ENCODE measurements around the gene TMEM170A.
"Not testable (repeated sequence)": the region's sequence is repeated elsewhere in the genome, so short reads cannot be mapped to it uniquely, and the experiment has no call there.

Gene TMEM170A

GRCh38 chr16:75457485-75458021 lies 6.9 kb downstream of the TMEM170A start:
- in situ Hi-C loops (cut with HindIII; ENCODE audit: low sequenced_read_pairs): no loop called here

GRCh38 chr16:75456971-75457370 lies 7.5 kb downstream of the TMEM170A start:
- in situ Hi-C loops (cut with HindIII; ENCODE audit: low sequenced_read_pairs): no loop called here

DNA sequence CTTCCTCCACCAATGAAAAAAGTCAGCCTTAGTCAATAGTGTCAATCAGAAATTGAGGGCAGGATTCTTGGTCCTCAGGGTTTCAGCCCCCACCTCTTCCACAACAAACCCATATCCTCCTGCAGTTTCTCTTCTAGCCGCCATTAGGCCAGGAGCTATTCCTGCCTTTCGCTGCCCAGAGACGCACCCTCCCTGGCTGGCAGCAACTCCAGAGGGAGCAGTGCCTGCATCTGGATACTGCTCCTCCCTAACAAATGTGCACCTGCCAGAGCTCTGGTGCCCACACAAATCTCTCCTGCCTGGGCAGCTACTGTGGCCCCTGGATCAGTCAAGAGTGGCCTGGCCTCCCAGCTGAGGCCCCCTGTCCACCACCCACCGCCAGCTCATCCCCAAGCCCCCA lies 8.0 kb downstream of the TMEM170A start:
- in situ Hi-C loops (cut with HindIII; ENCODE audit: low sequenced_read_pairs): not testable (repeated sequence)

- in situ Hi-C loops (cut with HindIII; ENCODE audit: low sequenced_read_pairs): no loop called here
Measured at GRCh38 chr16:75455677-75456076, 8.8 kb downstream of the TMEM170A start.

DNA sequence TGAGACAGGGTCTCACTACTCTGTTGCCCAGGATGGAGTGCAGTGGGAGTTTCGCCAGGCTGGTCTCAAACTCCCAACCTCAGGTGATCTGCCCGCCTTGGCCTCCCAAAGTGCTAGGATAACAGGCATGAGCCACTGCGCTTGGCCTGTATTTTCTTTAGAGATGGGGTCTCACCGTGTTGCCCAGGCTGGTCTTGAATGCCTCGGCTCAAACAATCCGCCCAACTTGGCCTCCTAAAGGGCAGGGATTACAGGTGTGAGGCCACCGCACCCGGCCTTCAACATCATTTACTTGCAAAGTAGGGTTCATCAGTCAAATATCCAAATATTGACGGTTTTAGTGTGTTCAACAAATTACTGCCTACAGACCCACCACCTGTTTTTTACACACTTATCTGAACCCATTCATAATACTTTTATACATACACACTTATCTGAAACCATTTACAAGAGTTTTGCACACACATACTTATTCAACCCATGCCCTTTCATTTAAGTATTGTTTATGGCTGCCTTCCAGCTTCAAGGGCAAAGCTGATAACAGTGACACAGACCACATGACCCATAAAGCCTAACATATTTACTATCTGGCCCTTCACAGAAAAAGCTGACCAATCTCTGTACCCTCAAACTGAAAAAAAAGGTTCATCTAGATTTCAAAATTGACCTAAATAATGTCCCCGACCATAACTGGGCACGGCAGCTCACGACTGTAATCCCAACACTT lies 11.9 kb downstream of the TMEM170A start:
- in situ Hi-C loops (cut with HindIII; ENCODE audit: low sequenced_read_pairs): no loop called here

GRCh38 chr16:75446416-75446815 lies 18.1 kb downstream of the TMEM170A start:
- in situ Hi-C loops (cut with HindIII; ENCODE audit: low sequenced_read_pairs): no loop called here

DNA sequence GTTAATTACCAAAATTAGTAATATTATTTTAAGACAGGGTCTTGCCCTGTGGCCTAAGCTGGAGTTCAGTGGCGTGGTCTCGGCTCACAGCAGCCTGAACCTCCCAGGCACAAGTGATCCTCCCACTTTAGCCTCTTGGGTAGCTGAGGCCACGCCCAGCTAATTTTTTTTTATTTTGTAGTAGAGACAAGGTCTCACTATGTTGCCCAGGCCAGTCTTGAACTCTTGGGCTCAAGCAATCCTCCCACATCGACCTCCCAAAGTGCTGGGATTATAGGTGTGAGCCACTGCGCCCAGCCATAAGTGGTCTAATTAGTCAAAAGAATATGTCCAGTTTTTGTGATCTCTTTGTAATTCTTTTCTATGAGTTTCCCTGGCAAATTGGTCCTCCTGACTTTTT lies 19.2 kb downstream of the TMEM170A start:
- in situ Hi-C loops (cut with HindIII; ENCODE audit: low sequenced_read_pairs): no loop called here

DNA sequence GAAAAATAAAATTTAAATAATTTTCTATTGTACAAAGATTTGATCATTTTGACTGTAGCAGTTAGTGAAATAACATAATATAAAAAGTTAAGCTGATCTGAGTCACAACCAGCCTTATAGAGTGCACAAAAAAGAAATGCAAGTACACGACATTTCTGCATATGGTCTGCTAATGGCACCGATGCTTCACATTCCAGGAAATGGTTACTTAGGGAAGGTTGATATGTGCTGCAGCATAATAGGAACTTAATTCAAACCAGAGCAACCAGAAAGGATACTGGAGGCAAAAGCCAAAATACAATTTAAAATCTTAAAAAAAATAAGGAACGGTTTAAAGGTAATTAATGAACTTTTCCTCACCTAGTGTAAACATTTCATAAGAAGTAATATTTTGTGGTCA lies 21.2 kb downstream of the TMEM170A start:
- in situ Hi-C loops (cut with HindIII; ENCODE audit: low sequenced_read_pairs): no loop called here

- in situ Hi-C loops (cut with HindIII; ENCODE audit: low sequenced_read_pairs): no loop called here
Measured at GRCh38 chr16:75433732-75434413, 30.6 kb downstream of the TMEM170A start.

DNA sequence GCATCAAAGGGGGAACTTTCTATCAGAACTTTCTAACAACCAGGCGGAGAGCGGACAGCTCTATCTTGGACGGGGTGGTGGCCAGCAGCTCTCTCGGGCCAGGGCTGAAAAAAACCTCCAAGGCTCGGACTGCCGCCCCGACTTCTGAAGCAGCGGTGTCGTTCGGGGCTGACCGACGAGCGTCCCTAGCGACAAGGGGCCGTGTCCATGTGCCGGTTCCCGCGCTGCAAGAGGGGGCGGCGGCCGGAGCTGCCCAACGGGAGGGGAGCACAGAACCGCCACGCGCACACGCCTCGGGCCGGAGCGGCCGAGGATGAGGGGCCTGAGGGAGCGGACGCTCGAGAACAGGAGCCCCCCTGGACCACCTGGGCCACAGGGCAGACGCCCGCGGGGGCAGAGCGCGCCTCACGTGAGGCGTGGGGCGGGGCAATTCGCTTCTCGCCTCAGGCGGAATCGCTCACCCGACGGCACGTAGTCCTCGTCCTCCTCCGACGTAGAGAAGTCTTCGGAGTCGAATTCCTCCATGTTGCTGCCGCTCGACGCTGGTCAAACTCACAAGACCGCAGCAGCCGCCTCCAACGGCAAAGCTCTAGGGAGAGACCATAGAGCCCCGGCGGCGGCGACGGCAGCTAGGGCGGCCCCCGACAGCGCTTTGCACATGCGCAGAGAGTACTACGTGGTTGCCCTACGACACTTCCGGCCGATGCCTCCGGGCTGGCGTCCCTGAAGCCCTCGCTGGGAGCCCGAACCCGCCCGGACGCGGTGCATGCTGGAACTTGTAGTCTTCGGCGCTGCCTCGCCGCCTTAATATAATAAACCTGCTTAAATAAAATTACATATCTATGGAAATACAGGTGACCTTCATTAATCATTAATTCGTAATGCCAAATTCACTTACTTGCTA lies 31.4 kb downstream of the TMEM170A start, which contains the start of gene CFDP1:
Gene CFDP1 (minus strand): TSS at position 676 of the 904 bp plus-strand sequence. CDS start 151 bp downstream, at position 525.
- in situ Hi-C loops (cut with HindIII; ENCODE audit: low sequenced_read_pairs): no loop called here

DNA sequence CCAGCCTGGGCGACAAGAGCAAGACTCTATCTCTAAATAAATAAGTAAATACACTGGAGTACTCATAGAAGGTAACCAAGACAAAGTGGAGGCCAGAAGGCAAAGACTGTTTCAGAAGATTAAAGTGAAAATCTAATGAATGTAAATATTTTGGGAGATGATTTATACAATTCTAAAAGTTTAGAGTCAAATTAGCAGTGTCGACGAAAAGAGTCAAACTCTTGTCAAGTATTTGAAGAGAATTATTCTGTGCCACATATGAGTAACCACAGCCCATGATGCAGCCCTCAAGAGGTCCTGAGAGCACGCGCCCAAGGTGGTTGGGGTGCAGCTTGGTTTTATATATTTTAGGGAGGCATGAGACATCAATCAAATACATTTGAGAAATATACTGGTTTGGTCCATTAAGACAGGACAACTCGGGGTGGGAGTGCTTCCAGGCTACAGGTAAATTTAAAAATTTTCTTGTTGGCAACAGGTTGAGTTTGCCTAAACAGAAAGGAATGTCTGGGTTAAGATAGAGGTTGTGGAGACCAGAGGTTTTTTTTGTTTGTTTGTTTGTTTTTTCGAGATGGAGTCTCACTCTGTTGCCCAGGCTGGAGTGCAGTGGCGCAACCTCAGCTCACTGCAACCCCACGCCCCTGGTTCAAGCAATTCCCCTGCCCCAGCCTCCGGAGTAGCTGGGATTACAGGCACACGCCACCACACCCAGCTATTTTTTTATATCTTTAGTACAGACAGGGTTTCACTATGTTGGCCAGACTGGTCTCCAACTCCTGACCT lies 34.7 kb downstream of the TMEM170A start:
- in situ Hi-C loops (cut with HindIII; ENCODE audit: low sequenced_read_pairs): no loop called here

GRCh38 chr16:75426524-75426923 lies 38.0 kb downstream of the TMEM170A start:
- in situ Hi-C loops (cut with HindIII; ENCODE audit: low sequenced_read_pairs): not testable (repeated sequence)

DNA sequence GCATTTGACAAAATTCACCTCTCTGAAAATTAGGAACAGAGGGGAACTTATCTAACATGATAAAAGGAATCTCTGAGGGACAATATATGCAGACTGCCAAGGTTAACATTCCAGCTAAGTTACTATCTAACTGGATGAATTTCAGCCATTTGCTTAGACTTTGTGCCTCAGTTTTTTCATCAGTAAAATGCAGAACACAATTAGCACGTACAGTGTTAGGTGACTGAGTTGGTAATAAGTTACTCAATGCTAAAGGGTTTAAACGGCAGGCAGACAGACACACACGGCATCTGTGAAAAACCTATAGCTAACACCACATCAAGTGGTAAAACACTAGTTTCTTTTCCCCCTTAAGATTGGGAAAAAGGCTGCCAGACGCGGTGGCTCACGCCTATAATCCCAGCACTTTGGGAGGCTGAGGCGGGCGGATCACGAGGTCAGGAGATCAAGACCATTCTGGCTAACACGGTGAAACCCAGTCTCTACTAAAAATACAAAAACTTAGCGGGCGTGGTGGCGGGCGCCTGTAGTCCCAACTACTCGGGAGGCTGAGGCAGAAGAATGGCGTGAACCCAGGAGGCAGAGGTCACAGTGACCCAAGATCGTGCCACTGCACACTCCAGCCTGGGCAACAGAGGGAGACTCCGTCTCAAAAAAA lies 40.3 kb downstream of the TMEM170A start:
- in situ Hi-C loops (cut with HindIII; ENCODE audit: low sequenced_read_pairs): not testable (repeated sequence)

- in situ Hi-C loops (cut with HindIII; ENCODE audit: low sequenced_read_pairs): no loop called here
Measured at GRCh38 chr16:75423723-75424104, 40.8 kb downstream of the TMEM170A start.

DNA sequence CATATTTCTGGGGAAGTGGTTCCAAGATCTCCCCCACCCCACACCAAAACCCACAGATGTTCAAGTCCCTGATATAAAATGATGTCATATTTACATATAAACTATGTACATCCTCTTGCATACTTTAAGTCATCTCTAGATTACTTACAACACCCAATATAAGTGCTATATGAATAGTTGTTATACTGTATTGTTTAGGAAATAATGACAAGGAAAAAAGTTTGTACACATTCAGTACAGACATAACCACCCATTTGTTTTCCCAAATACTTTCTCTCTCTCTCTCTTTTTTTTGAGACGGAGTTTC lies 42.7 kb downstream of the TMEM170A start:
- in situ Hi-C loops (cut with HindIII; ENCODE audit: low sequenced_read_pairs): no loop called here

DNA sequence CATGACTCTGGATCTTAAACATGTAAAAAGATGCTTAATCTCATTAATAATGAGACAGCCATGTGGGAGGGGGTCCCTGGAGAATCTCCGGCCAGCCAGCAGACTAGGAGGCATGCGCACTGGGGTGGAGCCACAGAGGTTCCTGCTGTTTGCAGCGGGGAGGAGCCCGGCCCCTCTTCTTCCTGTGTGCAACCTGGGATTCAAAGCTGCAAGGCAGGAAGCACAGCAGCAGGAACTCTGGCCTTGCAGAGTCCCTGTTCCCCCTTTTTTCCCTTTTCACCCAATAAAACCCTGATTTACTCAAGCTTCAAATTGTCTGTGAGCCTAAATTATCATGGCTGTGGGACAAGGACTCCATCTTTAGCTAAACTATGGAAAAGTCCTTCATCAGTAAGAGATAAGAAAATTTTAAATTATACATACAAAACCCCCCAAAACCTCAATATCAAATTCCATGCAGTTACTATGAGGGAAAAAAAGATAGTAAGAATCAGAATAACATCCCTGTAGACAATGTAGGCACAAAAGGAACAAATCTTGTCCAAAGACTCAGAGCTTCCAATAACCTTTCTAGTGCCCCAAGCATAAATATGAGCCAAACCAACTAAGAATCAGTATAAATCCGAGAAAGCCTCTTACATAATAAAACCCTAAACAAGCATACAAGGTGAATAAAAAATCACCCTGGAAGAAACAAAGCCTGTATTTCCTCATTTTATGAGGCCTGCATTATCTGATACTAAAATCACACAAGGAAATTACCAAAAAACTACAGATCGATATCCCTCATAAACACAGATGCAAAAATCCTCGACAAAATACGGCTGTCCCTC lies 43.3 kb downstream of the TMEM170A start:
- in situ Hi-C loops (cut with HindIII; ENCODE audit: low sequenced_read_pairs): no loop called here

- in situ Hi-C loops (cut with HindIII; ENCODE audit: low sequenced_read_pairs): no loop called here
Measured at GRCh38 chr16:75416904-75417565, 47.5 kb downstream of the TMEM170A start.

DNA sequence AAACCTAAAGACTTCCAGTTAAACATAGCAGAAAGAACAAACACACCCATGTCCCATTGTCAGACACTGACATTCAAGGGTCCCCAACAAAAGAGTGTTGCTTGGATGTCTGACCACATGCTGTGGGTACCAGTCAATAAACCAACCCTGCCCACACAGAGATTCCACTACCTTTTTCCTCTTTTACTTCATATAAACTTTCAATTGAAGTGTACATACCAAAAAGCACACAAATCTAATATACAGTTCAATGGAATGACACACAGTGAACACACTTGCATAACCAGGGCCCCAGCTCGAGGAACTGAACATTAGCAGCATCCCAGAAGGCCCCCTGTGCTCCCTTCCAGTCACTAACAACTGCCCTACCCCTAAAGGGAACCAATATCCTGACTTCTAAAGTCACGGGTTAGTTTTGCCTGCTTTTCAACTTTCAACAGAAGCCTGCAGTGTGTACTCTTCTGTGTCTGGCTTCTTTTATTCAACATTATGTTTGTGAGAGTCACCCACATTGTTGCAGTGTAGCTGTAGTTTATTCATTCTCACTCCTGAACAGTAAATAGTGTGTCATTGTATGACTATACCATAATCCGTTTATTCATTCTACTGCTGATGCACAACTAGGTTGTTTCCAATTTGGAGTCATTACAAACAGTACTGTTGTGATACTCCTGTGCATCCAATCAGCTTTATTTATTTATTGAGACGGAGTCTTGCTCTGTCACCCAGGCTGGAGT lies 49.2 kb downstream of the TMEM170A start:
- in situ Hi-C loops (cut with HindIII; ENCODE audit: low sequenced_read_pairs): no loop called here
